OCI-LY1 (cell line): Measurements from ENCODE around the gene DYRK2.

Experiments used
- CTCF ChIP-seq: fragments of 200-600 bp; sonication (generic), shearing (Covaris generic); IDR thresholded peaks from 2 replicates; pipeline ENCODE4 v1.5.1; 2017; ENCODE audit warnings: mild to moderate bottlenecking, antibody characterized with exemption, low read length, moderate library complexity, mixed read lengths
- EZH2 ChIP-seq: fragments of 200-600 bp; sonication (generic), shearing (Covaris generic); IDR thresholded peaks from 2 replicates; pipeline ENCODE4 v1.8.0; 2017; ENCODE audit warnings: borderline replicate concordance, mixed run types, mild to moderate bottlenecking, antibody characterized with exemption, low read length, moderate library complexity, mixed read lengths

GRCh38 chr12:67695974-67696373, 47.4 kb downstream of the DYRK2 start:
- TF ChIP-seq CTCF, result no peak
- no peak for TF ChIP-seq EZH2
